GM18873 (cell line): Measurements from ENCODE around the gene GPR45.

Experiments
- ATAC-seq: cut with Tn5 transposase; IDR thresholded peaks from one replicate; pipeline ENCODE4 v1.9.1; 2021; ENCODE audit warnings: mild to moderate bottlenecking, moderate library complexity, moderate number of reproducible peaks; ENCODE audit not compliant: unreplicated experiment, low FRiP score

Gene GPR45

DNA sequence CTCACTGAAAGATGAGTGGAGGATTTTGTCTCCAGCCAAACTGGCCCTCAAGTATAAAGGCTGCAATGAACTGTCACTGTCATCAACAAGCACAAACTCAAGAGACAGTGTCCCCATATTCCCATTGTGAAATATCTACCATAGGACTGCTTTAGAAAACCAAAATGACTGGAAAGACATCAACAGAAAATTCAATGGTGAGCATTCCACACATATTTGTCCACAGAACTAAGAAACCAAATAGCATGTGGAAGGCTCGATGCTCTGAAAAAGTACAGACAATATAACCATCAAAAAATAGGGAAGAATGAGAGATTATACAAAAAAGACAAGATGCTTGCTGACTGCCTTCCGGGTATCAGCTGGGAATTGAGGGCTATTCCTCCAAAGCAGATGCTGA is 50.4 kb downstream of the GPR45 start:
- no peak for ATAC-seq
